ENCODE data around the gene COL23A1.

COL23A1 gene

DNA sequence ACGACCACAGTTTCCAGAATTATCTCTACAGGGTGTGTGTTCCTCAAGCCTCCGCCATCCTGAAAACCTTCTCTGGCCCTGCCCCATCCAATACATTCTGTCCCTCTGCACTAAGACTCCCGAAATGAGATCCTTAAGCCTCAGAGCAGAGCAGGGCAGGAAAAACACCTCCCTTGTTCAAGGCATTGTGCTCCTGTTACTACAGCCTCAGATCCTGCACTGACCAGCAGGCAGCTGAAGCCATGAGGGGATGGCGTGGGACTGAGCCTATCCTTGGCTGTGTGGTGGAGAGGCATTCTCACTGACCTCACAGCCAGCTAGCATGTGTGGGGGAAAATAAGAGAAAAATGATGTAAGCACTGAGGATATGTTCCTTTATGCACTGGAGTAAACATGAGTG is 250.9 kb downstream of the COL23A1 start:
- no peak for DNase-seq (ENCODE audit: low read depth)

DNA sequence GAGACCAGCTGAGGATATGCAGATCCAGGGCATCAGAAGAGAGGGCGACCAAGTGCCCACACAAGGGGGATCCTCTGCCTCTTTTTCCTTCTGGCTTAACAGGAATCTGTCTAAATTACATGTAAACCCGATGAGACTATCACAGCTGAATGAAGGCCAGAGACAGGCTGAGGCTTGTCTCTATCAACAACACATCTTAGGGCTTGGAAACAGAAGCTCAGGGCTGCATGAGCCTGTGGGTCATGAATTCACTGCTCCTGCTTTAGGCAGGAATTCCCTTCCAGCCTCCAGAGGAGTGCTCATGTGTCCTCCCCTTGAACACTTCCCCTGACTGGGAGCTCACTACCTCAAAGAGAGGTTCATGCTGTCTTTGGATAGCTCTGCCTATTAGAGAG is 251.4 kb downstream of the COL23A1 start:
- no peak for DNase-seq (ENCODE audit: low read depth)

DNA sequence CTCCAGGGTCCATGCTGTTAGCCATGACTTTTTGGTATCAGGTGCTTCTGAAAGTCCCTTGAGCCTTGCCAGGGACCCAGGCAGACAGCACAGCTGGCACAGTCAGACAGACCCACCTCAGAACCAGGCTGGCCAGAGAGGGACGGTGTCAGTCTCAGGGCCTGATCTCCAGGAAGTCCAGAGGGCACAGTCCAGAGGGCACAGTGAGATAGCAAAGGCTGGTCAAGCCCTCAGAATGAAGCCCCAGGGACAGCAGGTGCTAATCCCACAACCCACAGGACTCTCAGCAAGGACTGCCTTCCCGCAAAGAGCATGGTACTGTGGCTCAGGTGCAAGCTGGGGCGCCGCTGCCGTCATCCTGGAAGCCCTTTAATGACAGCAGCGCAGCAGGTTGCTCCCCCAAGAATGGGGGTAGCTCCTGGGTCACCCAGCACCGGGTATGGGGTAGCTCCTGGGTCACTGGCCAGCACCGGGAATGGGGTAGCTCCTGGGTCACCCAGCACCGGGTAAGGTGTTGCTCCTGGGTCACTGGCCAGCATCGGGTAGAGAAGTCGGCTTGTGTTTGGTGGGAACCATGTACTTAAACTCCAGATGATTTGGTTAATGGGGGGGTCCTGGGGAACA is 252.0 kb downstream of the COL23A1 start:
- DNase-seq (ENCODE audit: low read depth) = no peak

DNA sequence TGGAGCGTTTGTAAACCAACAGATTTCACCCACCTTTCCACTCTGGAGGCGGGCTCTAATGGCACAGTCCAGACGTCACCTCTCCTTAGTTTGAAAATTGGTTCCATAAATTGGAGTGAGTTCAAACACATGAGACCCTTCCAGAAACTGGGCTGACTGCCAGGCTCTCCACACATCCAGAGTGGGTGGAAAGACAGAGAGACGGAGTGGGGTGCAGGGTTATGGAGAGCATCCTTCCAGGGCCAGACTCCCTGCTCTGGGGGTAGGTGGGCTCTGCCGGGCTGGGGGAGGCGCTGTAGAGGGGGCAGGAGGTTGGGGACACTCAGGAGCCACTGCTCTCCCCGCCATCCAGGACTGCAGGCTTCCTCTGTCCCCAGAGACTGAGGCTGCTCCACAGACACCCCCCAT is 252.9 kb downstream of the COL23A1 start:
- no peak for DNase-seq (ENCODE audit: low read depth)

DNA sequence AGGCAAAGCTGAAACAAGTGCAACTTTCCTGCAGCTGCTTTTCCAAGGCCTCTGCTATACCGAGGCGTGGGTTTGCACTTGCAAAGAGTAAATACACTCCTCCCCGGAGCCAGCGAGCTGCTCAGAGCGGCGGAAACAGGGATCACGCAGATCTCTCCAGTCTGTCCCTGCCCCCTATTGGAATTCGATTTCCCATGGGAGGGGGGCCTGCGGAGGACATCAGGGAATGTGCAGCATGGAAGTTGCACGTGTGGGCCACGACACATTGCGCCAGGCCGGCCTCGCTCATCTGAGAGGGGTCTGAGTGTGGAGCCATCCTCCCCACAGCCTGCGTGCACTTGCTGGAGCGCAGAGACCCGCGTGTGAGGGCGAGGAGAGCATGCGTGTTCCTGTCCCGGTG is 253.3 kb downstream of the COL23A1 start:
- no peak for DNase-seq (ENCODE audit: low read depth)

DNA sequence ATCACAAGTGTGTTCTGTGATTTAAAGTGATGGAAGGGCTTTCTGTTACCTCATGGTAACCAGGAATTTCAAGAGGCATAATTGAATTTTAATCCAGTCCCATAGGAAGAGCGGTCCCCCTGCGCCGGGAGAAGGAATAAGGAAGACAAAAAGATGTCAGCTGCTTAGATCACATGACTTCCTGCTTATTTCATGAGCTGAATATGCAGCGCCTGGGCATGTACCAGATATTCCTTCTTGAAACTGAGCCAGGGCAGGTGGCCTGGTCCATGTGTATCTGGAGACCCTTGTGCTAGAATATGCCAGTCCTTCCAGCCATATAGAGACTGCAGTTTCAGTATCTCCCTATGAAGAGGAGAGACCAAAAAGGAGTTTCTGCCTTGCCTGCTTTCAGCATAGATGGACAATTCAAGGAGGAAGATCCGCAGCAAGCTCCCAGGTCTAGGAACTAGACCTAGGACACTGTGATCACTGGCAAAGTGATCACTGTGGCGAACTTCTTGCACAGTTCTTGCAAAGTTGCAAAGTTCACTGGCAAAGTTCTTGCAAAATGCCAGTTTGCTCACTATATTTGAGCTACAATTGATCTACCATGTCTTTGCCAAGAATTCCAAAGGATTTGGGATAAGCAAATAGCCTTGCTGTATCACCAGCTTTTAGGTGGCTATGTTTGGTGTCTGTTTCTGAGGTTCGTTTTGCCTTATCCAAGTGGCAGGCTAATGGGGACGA is 254.7 kb downstream of the COL23A1 start:
- no peak for DNase-seq (ENCODE audit: low read depth)

DNA sequence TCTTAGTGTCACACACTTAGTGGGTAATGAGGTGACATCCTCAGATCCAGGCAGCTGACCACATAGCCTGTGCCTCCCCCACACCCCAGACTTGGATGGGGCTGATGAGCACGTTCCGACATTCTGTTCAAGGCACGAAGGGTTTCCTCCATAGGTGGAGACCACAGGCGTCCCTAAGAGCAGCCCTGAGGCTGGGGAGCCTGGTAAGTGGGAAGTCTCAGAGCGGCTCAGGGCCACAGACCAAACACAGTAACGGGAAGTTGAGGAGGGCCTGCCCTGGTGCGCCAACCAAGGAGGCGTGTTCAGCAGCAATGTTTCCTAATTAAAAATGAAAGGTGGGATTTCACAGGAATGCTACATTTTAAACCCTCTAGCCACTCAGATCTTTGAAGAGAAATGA is 255.3 kb downstream of the COL23A1 start:
- no peak for DNase-seq (ENCODE audit: low read depth)

DNA sequence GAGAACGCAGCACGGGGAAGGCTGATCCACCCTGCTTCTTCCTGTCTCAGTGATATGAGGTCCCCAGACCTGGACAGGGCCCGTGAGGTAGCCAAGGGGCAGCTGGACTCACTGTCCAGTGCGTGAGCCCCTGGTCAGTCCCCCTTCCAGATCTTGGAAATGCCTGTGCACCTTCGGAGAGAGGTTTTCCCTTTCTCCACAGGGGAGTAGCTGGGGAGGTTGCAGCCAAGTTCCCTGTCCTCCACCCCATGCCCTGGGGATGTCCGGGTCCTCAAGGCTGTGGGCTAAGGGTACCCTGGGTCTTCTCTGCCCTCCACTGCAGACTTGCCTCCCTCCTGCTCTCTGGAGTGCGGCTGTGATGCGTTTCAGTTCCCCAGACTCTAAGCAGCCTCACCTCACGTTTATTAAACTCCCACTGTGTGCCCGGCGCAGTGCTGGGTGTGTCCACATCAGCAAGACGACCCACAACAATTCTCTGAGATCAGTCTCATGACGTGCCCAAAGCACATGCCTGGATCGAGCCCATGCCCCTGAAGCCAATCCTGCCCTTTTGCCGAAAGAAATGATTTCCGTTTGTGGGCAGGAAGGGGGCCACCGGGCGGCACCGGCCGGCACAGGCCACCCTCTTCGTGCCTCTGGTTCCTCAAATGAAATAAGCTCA is 256.2 kb downstream of the COL23A1 start:
- no peak for DNase-seq (ENCODE audit: low read depth)

DNA sequence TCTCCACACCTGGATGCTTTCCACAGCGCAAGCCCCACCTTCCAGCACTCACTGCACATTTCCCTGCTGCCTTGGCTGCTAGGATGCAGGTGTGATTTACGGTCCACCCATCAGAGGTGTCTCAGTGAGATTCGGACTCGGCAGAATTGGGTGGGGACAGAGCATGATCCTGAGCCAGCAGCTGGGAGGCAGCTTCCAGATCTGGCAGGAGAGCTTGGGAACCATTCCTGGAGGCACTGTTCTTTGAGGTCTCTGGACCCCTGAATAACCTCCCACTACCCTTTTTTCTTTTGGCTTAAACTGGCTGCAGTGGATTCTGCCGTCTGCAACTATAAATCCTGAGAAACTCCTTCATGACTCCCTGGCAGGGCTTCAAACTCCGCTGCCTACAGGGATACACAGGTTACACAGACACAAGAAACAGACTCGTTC is 258.0 kb downstream of the COL23A1 start:
- no peak for DNase-seq (ENCODE audit: low read depth)

DNA sequence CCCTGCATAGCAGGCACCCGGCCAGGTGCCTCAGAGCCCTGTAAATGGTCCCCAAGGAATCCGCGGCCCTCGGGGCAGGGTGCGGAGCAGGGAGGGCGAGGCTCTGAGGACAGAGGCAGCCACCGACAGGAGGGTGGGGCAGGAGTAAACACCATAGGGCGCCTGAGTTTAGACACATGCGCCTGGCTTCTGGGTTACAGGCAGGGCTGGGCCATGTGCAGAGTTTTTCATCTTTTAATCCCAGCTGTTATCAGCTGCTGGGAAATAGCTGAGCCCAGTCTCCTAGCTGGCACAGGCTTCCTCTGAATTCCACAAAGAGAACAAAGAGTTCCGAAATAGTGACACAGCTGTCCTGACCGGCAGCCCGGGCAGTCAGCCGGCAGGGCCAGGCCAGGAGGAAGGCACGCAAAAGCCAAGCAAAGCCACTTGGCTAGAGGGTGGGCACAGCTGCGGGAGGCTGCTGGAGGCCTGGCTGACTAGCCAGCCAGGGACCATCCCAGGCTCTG is 258.6 kb downstream of the COL23A1 start:
- no peak for DNase-seq (ENCODE audit: low read depth)

DNA sequence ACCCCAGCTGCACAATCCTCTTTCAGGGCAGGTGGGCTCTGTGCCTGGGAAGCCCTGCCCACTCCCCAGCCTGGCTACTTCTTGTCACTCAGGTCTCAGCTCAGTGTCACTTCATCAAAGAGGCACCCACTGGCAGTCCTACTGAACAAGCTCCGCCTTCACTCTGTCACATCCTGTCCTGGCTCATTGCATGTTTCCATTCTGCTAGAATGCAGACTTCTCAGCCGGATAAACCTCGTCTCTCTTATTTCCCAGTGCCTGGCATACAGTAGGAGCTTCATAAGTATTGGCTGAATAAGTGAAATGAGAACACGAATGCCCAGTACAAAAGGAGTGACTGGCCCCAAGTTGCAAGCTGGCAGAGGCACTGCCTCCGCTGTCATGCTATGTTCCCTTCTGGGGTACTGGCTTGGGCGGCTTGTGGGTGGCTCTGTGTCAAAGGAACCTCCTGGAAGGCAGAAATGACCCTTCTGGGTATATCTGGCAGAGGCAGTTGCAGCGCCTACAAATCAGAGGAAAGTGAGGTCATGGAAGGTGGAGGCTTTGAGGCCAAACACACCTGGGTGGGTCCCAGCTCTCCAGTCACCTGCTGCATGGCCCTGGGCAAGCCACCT is 259.3 kb downstream of the COL23A1 start:
- no peak for DNase-seq (ENCODE audit: low read depth)

DNA sequence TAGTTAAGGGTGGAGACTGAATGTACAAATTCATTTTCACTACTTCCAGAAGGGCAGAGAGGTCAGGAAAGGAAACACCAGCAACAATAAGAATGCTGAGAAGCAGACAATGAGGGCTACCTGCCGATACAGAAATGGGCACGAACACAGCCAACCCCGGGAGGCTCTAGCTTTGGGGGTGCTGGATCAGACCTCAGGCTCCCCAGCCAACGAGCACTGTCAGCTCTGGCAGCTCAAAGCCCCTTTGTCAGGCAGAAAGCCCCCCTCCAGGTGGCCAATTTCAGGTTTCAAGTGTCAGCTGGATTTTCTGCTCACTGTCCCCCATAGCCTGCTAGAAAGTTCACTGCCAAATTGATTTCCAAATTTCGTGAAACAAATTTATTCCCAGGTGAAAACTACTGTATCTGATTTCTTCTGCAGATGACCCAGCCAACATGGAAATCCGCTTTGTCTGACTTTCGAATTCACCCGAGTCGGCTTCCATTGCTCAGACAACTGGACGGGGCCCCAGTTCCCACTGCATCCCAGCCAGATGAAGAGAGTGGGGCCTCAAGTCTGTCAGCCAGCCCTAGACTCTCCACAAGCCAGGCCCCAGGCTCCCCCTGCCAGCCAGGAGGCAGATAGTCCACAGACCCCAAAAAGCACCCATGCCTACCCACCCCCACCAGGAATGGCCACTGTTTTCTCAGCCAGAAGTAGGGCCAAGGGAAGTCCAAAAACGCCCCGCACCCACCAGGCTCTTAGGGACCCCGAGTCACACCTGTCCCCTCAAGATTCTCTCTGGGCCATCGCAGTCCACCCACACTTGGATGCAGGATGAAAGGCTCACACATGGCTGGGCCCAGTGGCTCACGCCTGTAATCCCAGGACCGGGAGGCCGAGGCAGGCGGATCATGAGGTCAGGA is 261.1 kb downstream of the COL23A1 start:
- no peak for DNase-seq (ENCODE audit: low read depth)

DNA sequence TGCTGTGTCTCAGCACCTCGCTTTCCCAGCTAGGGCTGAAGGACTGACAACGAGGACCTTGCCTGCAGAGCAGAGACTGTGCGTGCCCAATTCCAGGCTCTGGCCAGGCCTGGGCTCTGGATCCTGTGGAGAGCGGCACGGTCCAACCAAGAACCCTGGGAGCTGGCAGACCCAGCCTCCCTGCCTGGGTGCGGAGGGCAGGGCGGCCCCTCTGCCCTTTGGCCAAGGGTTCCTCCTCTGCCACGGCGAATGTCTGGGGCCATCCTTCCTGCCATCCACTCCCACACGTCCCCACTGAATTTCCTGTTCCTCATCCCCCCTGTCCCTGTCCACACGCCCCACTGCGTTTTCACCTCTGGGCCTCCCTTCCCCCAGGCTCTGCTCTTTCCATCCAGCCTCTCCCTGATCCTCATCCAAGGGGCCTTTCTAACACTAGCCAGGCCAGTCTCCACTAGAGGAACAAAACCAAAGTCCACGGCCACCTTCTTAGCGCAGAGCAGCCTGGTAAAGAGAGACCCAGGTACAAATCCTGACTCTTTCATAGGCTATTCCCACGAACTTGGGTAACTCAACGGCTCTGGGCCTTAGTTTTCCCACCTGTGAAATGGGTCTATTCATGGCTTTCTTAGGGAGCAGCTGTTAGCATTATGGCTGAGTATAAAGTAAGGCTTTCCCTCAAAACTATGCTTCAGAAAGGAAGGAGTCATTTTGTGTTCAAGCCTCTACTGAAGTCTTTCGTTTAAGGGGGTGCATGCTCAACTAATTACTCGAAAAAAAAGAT is 262.1 kb downstream of the COL23A1 start:
- no peak for DNase-seq (ENCODE audit: low read depth)

DNA sequence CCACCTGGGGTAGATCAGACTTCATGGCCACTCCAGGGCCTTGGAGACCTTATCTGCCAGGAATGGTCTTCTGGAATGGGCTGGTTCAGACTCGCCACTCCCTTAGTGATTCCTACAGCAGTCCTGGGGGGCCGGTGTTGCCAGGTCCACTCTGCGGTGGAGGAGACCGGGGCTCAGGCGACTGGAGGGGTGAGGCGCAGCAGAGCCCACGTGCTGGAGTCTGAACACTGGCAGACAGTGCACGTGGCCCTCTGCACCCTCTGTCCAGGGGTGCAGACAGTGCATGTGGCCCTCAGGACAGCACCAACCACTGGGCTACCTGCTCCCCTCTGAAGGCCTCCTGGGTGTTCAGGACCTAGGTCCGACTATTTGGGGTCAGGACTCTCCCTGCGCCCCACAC is 262.7 kb downstream of the COL23A1 start:
- DNase-seq (ENCODE audit: low read depth) = no peak

DNA sequence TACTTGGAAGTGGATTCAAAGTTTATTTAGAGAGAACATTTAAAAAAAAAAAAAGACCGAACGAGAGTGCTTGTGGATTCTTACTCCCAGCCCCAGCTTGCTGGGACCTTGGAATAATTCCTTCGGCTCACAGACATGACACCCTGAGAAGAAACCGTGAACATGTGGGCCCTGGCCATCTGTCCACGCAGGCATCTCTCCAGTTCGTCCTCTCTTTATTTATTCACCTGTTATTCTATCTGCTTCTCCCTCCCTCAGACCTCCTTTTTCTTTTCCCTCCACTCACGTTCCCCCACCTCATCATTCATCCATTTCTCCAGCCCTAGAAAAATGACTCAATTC is 263.8 kb downstream of the COL23A1 start:
- DNase-seq (ENCODE audit: low read depth) = no peak

DNA sequence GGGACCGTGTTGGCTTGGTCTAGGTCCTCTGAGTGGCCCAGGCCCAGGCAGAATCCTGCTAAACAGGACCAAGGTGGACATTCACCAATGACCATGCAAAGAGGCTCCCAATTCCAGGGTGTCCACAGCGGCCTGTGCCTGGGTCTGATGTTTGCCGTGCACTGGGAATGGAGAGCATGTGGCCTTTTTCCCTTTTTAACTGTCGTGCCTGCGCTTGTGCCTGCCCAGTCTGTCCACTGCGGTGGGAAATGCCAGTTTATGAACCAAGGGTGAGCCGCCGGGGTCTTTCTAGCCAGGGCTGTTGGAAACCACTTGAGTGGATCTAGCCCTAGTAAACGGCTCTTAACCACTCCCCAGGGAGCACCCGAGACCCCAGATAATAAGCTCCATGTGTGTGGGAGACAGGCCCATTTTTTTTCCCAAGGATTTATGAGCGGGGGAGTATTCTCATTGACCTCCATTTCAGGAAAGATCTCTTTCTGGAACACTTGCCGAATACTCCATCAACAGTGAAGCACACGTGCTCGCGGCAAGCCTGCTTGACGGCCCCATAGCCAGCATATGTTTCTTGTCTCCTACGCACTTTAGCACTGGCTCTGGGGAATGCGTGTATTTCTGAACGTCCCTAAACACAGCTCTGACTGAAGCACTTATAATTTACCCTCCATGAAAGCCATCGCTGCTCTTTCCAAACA is 264.4 kb downstream of the COL23A1 start:
- DNase-seq (ENCODE audit: low read depth) = peak; percentile 2

DNA sequence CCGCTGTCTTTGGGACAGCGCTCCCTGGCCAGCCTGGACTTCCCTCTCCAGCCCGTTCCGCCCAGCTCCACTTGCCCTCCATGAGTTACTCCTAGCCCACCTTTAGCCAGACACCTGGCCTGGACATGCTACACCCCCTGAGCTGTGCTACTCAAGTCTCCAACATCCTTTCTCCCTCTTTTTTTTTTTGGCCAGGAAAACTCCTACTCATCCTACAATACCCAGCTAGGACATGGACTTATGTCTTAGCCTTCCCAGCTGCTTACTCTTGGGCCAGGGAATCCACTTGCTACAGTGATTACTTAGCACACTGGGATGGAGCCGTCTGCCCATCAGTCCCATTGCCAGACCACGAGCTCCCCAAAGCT is 264.9 kb downstream of the COL23A1 start:
- DNase-seq (ENCODE audit: low read depth) = no peak

DNA sequence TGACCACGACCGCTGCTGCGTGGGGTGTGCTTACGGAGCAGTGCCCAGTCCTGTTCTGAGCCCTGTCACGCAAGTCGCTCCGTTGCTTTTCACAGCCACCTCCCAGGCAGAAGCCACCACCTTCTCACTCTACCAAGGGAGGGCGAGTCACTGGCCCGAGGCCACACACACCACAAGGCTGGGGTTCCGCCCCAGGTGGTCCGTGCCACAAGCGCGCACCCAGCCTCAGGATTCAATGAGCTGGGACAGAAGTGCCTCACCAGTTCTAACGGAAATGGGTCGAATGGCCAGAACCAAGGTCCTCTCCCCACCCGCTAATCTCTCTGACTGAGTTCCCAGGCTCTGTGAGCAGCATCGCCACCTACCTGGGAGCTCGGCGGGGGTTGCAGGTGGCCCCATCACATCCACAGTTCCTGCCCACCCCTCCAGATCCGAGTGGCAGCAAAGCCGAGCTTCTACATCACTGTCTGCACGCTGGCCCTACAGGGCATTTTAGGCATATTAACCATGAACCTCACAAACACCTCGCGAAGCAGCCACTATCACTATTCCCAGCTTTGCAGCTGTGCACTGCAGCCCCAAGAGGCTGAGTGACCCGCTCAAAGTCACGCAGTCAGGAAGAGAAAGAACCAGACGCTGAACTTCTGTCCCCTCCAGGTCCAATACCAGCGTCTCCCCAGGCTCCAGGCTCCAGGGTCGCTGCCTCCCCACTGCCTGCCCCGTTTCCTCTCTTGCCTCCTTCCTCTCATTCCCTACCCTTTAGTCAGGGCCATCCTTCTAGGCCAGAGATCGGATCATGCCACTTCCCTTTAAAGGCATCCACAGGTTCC is 265.5 kb downstream of the COL23A1 start:
- DNase-seq (ENCODE audit: low read depth) = no peak

DNA sequence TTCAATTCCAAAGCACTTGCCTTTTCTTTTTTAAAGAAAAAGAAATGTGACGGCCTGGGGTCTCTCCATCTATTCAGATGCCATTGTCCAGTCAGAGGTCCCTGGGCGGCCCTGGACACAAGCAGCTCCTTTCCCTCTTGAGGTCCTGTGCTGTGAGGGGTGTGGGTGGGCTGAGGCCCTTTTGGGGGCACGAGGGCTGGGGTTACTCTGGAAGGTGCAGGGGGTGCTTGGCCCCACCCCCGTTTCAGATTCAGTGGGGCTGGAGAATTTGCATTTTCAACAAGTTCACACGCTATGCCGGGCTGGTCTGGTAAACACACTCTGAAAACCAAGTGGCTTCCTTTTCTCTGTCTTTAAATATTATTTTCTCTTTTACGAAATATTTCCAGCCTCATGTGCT is 266.2 kb downstream of the COL23A1 start:
- no peak for DNase-seq (ENCODE audit: low read depth)

DNA sequence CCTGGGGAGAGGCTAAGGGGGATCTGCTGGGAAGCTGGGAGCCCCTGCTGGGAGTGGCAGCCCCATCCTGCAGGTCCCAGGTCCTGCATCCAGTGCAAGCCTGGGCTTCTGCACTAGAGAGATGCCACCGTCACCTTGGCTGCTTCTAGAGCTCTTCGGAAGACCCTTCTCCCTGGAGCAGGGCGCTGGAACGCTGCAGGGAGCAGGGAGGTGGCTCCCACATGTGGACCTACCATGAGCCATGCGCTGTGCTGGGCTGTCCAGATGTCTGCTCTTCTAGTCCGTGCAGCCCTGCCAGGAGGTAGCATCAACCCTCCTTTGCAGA is 266.7 kb downstream of the COL23A1 start:
- DNase-seq (ENCODE audit: low read depth) = no peak

Data from iris pigment epithelial cell (primary cell).